KMS-11 (cell line): ENCODE results near the gene ALG14.

Source experiments
- H2AFZ ChIP-seq: fragments of 200-600 bp; sonication (generic); 2 replicates; pipeline ENCODE4 v1.6.1; 2016; ENCODE audit warnings: antibody characterized with exemption, mixed run types, low read depth
- H3K27ac ChIP-seq: fragments of 200-600 bp; sonication (generic); 2 replicates; pipeline ENCODE4 v1.6.1; 2016; ENCODE audit warnings: mild to moderate bottlenecking, mixed run types
- H3K27me3 ChIP-seq: fragments of 200-600 bp; sonication (generic); 2 replicates; pipeline ENCODE4 v1.6.1; 2017; ENCODE audit warnings: mild to moderate bottlenecking, low read depth, mixed run types, moderate library complexity; ENCODE audit not compliant: insufficient read depth
- H3K36me3 ChIP-seq: fragments of 200-600 bp; sonication (generic); 2 replicates; pipeline ENCODE4 v1.6.1; 2017; ENCODE audit warnings: mild to moderate bottlenecking, mixed run types; ENCODE audit not compliant: insufficient read depth
- H3K4me1 ChIP-seq: fragments of 200-600 bp; sonication (generic); 2 replicates; pipeline ENCODE4 v1.6.1; 2016; ENCODE audit warnings: mild to moderate bottlenecking, low read depth, mixed run types; ENCODE audit not compliant: poor library complexity, severe bottlenecking
- H3K4me2 ChIP-seq: fragments of 200-600 bp; sonication (generic); 2 replicates; pipeline ENCODE4 v1.7.0; 2016; ENCODE audit warnings: mild to moderate bottlenecking, mixed run types
- H3K4me3 ChIP-seq: fragments of 200-600 bp; sonication (generic); IDR thresholded peaks from 2 replicates; pipeline ENCODE4 v1.6.1; 2017; ENCODE audit warnings: low read depth, low read length, mixed read lengths; ENCODE audit not compliant: insufficient read depth
- H3K79me2 ChIP-seq: fragments of 200-600 bp; sonication (generic); 2 replicates; pipeline ENCODE4 v1.6.1; 2016; ENCODE audit warnings: low read depth, mixed run types; ENCODE audit not compliant: insufficient read depth
- H3K9ac ChIP-seq: fragments of 200-600 bp; sonication (generic); 2 replicates; pipeline ENCODE4 v1.6.1; 2016; ENCODE audit warnings: mild to moderate bottlenecking, mixed run types
- H4K20me1 ChIP-seq: fragments of 200-600 bp; sonication (generic); 2 replicates; pipeline ENCODE4 v1.6.1; 2016; ENCODE audit warnings: mild to moderate bottlenecking, mixed run types; ENCODE audit not compliant: insufficient read depth
- TF ChIP-seq, protein P1 (sequence below): fragments of 200-600 bp; sonication (generic); conservative IDR thresholded peaks from 2 replicates; pipeline ENCODE4 v1.6.1; 2017; ENCODE audit warnings: low read depth, mild to moderate bottlenecking, antibody characterized with exemption, low read length, moderate library complexity, mixed read lengths

The ALG14 gene

GRCh38 chr1:95033843-95034242, 38.9 kb downstream of the ALG14 start:
- H3K27ac ChIP-seq = no peak overlapping the region
- no peak overlapping the region for H3K4me3 ChIP-seq

DNA sequence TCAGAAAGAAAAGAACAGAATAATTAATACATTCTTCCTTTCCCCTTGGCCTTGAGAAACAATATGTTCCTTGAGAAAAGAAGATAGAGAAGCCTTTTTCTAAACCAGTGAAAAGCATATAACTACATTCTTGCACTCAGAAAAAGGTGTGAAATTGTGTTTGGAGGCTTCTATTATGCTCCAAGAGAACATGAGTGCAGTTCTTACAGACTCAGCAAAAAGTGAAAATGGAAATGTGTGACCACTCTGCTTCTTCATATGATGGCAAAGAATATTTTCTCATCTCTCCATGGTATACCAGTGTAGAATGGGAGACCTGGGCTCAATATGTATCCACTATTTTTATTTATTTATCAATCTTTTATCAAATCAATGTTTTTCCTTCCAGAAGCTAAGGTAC, 43.2 kb downstream of the ALG14 start:
- no peaks in the 10 kb centered on the region for H3K79me2 ChIP-seq
- TF ChIP-seq, protein P1, sequence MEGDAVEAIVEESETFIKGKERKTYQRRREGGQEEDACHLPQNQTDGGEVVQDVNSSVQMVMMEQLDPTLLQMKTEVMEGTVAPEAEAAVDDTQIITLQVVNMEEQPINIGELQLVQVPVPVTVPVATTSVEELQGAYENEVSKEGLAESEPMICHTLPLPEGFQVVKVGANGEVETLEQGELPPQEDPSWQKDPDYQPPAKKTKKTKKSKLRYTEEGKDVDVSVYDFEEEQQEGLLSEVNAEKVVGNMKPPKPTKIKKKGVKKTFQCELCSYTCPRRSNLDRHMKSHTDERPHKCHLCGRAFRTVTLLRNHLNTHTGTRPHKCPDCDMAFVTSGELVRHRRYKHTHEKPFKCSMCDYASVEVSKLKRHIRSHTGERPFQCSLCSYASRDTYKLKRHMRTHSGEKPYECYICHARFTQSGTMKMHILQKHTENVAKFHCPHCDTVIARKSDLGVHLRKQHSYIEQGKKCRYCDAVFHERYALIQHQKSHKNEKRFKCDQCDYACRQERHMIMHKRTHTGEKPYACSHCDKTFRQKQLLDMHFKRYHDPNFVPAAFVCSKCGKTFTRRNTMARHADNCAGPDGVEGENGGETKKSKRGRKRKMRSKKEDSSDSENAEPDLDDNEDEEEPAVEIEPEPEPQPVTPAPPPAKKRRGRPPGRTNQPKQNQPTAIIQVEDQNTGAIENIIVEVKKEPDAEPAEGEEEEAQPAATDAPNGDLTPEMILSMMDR = no peak
- no peaks in the 10 kb centered on the region for H3K4me1 ChIP-seq

More at GRCh38 chr1:95033843-95034242, 38.9 kb downstream of the ALG14 start:
- no peaks in the 10 kb centered on the region for H3K4me1 ChIP-seq
- H3K9ac ChIP-seq = no peak overlapping the region
- no peaks in the 10 kb centered on the region for H3K36me3 ChIP-seq
- no peaks in the 10 kb centered on the region for H3K79me2 ChIP-seq
- no peak overlapping the region for H2AFZ ChIP-seq
- H3K4me2 ChIP-seq = no peak overlapping the region
- H3K27me3 ChIP-seq = no peaks in the 10 kb centered on the region
- no peaks in the 10 kb centered on the region for H4K20me1 ChIP-seq
- TF ChIP-seq, protein P1 = no peak

GRCh38 chr1:95028954-95029353, 43.8 kb downstream of the ALG14 start:
- Histone ChIP-seq H3K4me2 (no peak overlapping the region), H3K36me3 (no peaks in the 10 kb centered on the region), H3K27me3 (no peaks in the 10 kb centered on the region), H3K9ac (no peak overlapping the region), H2AFZ (no peak overlapping the region), H4K20me1 (no peaks in the 10 kb centered on the region), H3K4me1 (no peaks in the 10 kb centered on the region), H3K4me3 (no peak overlapping the region), H3K27ac (no peak overlapping the region), H3K79me2 (no peaks in the 10 kb centered on the region)
- TF ChIP-seq, protein P1 = no peak

More for the DNA sequence above, 43.2 kb downstream of the ALG14 start:
- Histone ChIP-seq H2AFZ (no peak overlapping the region), H3K4me2 (no peak overlapping the region), H3K27ac (no peak overlapping the region), H3K9ac (no peak overlapping the region), H3K36me3 (no peaks in the 10 kb centered on the region), H4K20me1 (no peaks in the 10 kb centered on the region), H3K27me3 (no peaks in the 10 kb centered on the region), H3K4me3 (no peak overlapping the region)

DNA sequence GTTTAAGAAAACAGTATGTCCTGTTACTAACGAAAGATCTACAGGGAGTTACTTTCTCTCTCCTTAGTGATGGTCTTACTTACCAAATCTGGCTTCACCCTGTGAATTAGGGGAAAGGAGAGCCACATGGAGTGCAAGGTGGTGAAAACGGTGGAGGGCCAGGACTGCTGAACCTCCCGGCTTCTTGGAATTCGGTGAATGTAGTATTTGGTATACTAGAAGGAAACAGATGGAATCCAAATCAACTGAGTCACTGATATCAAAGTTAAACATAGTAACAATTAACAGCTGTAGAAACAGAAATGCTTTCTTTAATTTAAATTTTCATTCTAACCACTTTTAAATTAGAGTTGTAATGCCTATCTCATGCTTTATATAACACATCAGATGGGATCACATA, 45.7 kb downstream of the ALG14 start:
- H3K27ac ChIP-seq = no peak overlapping the region

More for the DNA sequence above, 45.7 kb downstream of the ALG14 start:
- no peaks in the 10 kb centered on the region for H3K36me3 ChIP-seq
- no peak overlapping the region for H3K4me3 ChIP-seq
- no peaks in the 10 kb centered on the region for H3K79me2 ChIP-seq
- H3K4me2 ChIP-seq = no peak overlapping the region
- TF ChIP-seq, protein P1 = no peak
- no peak overlapping the region for H2AFZ ChIP-seq
- H4K20me1 ChIP-seq = no peaks in the 10 kb centered on the region
- H3K9ac ChIP-seq = no peak overlapping the region
- no peaks in the 10 kb centered on the region for H3K27me3 ChIP-seq
- H3K4me1 ChIP-seq = no peaks in the 10 kb centered on the region
